Mucosa of gallbladder (tissue), 1 donor: ENCODE data around the gene CDKAL1. TPM values are rescaled to one million over a fixed set of nuclear protein-coding genes. Genes with fewer than 3 reads are reported as not detected.

Experiments used
- DNase-seq: peaks from one replicate; pipeline ENCODE4 v3.0.0-alpha.2; 2020; ENCODE audit warnings: low spot score
- total RNA-seq: library from RNA; stranded (reverse); gene quantifications from one replicate; pipeline ENCODE4 v1.2.1, GENCODE V29; 2021
- donor health status: DM: no; HTN: no; CAD: no.

The CDKAL1 gene
- total RNA-seq, 1 donor from 2014 or later: 13.1 TPM

- no peak for DNase-seq
Observed at GRCh38 chr6:20678831-20679352, 144.6 kb downstream of the CDKAL1 start.

DNA sequence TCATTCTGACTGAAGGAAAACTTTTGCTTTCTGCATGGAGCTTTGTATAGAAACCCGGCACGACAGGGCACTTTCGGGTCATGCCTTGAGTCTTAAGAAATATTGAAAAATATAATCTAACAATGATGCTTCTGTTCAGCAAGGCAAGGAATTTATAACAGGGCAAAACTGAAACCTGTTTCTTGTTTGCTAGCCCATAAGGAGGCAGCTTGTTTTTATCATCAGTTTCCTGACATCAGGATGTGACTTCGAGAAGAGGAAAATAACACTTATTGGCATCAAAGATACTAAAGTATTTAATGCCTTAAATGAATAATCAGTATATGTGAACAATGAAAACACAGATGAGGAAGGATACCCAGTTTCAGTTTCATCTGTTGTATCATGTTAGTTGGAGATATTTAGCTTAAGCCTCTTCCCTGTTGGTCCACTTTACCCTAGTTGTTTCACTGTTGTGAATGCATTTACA, 146.5 kb downstream of the CDKAL1 start:
- DNase-seq: no peak

DNA sequence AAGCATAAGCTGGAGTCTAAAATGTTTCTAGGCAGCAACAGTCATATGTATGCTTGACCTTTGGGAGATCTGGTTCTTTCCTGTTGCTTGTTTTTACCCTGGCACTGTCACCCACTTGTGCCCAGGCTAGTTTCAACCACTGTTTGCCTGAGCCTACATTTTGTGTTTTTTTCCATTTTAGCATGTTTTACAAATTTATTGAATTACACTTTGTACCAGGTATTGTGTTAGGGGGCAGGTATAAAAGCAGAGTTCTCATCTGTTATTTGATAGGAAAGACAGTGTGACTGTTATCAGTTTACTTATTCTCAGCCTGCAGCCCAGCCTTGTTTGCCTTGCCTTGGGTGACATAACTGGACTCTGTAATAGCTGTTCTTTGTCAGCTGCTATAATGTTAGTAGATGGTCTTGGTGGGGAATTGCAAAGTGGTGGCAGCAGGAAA, 147.0 kb downstream of the CDKAL1 start:
- no peak for DNase-seq

DNA sequence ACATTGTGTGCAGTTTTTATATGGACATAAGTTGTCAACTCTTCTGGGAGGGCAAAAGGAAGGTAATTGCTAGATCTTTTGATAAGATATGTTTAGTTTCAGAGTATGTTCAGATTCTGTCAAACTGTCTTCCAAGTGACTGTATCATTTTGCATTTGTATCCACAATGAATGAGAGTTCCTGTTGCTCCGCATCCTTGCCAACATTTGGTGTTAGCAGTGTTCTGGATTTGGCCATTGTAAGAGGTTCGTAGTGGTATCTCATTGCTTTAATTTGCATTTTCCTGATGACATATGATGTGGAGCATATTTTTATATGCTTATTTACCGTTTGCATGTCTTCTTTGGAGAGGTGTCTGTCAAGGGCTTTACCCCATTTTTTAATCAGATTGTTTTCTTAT, 150.2 kb downstream of the CDKAL1 start:
- DNase-seq: no peak

DNA sequence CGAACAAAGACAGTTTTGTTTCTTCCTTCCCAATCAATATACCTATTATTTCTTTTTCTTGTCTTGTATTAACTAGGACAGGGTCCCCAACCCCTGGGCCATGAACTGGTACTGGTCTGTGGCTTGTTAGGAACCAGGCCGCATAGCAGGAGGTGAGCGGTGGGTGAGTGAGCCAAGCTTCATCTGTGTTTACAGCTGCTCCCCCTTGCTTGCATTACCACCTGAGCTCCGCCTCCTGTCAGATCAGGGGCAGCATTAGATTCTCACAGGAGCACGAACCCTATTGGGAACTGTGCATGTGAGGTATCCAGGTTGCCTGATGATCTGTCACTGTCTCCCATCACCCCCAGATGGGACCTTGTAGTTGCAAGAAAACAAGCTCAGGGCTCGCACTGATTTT, 151.9 kb downstream of the CDKAL1 start:
- no peak for DNase-seq

GRCh38 chr6:20687494-20687893, 153.2 kb downstream of the CDKAL1 start:
- no peak for DNase-seq

GRCh38 chr6:20688710-20689500, 154.6 kb downstream of the CDKAL1 start:
- no peak for DNase-seq

DNA sequence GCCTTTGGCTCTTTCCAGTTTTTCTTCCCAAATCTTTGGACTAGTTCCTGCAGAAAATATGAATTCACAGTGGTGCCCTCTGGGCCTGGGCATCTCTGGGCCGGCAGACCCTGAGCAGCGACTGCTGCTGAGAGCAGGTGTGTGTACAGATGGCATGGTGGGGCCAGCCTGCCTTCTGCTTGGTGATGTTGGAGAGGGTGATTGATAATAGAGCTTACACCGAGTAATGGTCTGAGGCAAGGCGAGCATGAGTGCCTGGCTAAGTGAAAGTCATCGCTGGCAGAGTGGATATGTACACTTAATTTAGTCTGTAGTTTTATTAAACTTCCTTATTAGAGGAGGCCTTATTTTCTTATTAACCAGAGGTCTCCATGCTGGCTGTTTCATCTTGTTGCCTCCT, 156.9 kb downstream of the CDKAL1 start:
- DNase-seq: no peak

- no peak for DNase-seq
Observed at GRCh38 chr6:20692023-20692422, 157.8 kb downstream of the CDKAL1 start.

- no peak for DNase-seq
Observed at GRCh38 chr6:20693466-20694063, 159.3 kb downstream of the CDKAL1 start.

- DNase-seq: no peak
Observed at GRCh38 chr6:20696676-20697075, 162.4 kb downstream of the CDKAL1 start.

- no peak for DNase-seq
Observed at GRCh38 chr6:20698675-20699074, 164.4 kb downstream of the CDKAL1 start.

- DNase-seq: no peak
Observed at GRCh38 chr6:20699402-20699801, 165.1 kb downstream of the CDKAL1 start.

DNA sequence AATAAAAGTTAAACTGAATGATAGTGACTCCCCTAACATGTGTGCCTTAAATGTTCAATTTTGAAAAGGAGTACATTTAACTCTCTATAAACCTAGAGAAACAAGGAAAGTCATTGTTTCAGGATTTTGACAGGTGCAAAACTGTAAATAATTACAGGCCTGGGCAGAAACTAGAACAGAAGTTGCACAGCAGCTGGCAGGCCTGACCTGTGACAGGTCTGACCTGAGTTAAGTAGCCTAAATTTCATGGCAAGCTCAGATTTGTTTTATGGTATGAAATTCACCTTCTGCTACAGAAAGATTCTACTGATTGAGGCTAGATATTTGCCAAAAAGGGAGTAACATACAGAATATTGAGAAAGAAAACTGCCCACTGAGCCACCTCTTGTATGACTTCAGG, 166.1 kb downstream of the CDKAL1 start:
- DNase-seq: no peak

GRCh38 chr6:20702366-20702765, 168.1 kb downstream of the CDKAL1 start:
- DNase-seq: no peak

GRCh38 chr6:20703049-20703448, 168.8 kb downstream of the CDKAL1 start:
- DNase-seq: no peak

GRCh38 chr6:20704325-20705025, 170.2 kb downstream of the CDKAL1 start:
- DNase-seq: no peak

- no peak for DNase-seq
Observed at GRCh38 chr6:20705741-20706140, 171.5 kb downstream of the CDKAL1 start.

GRCh38 chr6:20706238-20706938, 172.1 kb downstream of the CDKAL1 start:
- no peak for DNase-seq

GRCh38 chr6:20706939-20707485, 172.8 kb downstream of the CDKAL1 start:
- no peak for DNase-seq

GRCh38 chr6:20707870-20708269, 173.6 kb downstream of the CDKAL1 start:
- no peak for DNase-seq
